Ecto neural progenitor cell (in vitro differentiated cells): ENCODE data around the gene CADPS.

Experiments used
- DNase-seq: peaks from one replicate; pipeline ENCODE4 v3.0.0-alpha.2; 2018; ENCODE audit warnings: low spot score

The CADPS gene

DNA sequence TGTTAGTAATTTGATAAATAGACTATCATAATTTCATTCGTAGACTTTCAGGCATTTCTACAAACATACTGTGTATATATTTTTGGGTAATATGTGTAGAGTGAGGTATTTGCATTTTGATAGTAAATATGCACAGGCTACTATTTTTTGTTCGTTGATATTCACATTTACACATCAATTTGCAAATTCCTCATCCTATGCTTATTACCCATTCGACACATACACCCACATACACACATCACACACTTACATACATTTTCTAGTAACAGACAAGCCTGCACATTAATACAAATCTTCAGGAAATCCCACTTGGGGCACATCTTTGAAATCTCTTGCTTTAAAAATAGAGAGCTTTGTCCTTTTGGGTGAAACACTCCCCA lies 373.9 kb downstream of the CADPS start:
- no peak for DNase-seq

DNA sequence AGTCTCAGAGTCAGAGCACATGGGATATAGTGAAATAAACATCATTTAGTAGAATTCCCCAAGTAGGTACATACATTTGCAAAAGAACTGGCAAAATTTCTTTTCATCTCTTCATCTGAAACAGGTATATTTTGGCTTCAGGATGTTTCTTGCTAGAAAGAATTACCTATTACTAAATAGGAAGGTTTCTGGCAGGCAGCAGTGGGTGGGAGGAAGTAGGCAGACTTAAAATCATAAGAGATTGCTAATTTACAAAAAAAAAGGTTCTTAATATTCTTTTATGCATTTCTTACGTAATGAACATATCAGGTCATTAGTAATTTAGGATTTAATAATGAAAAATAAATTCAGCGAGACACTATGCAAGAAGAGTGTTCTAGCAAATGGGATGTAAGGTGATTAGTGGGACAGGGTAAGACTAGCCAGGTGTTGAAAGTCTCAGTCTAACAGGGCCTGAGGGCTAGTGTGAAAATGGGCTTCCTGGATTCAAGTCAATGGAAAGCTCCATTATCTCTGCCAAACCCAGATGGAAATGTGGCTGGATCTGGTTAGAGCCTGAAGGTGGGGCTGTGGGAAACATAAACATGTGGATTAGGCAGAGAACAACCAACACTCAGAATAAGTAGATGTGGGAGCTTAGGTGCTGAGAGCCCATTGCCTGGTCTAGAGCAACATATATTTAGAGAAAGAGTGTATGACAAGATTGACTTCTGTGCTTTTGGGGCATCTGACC lies 374.5 kb downstream of the CADPS start:
- no peak for DNase-seq

DNA sequence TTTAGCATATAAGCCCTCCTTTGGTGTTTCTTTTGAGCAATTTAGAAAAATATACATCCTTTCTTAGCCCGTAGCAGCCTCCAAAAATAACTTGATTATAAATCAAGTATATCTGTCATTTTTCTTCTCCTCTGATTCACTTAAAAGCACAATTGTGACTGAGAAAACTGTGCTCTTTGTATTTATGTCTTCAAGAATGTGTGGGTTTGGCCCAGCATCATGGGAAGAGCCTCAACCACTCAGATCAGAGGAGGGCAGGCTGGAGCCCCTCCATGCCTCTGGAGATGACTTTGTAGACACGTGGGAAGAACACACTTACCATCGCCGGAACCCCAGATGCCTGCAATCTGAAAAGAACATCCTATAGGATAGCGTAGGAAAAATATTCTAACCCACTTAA lies 378.1 kb downstream of the CADPS start:
- no peak for DNase-seq

DNA sequence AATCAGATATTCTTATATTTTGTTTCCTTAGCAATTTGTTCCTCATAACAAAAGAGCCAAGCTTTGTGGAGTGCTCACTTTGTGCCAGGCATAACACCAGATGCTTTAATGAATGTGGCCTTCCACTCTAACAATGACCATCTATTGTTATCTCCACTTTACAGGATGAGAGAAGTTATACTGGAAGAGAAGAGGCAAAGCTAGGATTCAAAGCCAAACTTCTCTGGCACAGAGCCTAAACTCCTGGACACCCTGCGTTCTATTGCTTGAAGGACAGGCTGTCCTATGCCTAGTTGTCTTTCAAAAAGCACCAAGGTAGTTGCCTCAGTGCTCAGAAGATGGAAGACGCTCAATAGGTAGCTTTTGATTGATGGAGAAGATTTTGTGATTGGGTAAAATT lies 378.7 kb downstream of the CADPS start:
- no peak for DNase-seq

DNA sequence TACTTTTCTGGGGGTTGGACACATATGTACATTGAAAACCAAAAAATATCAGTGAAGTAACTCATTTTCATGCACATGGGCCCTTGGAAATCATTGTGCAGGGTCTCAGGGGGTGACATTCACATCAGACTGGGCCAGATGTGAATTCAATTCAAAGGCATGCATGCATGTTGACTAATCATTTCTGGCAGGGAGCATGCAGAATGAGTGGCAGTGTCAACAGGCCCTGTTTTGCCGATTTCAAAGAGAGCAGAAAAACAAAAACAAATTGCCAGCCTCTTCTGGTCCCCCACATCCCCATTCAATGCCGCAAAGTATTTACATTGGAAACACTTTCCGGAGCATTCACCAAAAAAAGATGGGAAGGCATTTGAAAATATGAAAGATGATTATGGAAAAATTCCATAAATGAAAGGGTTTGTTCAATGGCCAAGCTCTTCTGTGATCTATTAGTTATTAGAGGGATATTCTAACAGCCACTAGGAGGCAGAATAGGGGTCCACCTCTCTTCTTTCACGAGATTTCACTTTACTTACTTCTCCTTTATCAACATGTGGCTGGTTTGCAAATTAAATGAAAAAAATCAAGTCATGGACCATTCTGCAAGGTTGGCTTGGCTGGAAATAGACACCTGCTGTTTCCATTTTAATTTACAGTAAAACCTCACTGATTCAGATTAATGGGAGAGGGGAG lies 382.0 kb downstream of the CADPS start:
- DNase-seq: no peak

DNA sequence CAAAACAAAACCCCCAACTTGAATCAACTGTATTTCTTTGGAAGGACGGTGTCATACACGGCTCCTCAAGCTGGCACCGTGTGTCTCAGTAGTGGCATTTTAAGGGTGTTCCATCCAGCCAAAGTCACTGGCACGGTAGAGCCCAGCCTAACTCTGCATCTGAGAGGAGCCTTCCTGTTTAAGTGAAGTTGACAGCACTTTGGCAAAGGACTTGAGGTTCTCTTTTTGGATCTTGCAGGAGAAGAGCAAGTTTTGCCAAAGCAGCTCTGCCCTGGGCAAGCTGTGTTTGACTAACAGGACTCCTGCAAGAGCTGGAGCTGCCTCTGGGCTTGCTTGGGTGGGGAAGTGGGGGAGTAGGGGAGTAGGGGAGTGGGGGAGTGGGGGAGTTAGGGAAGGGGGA lies 392.3 kb downstream of the CADPS start:
- DNase-seq: no peak

DNA sequence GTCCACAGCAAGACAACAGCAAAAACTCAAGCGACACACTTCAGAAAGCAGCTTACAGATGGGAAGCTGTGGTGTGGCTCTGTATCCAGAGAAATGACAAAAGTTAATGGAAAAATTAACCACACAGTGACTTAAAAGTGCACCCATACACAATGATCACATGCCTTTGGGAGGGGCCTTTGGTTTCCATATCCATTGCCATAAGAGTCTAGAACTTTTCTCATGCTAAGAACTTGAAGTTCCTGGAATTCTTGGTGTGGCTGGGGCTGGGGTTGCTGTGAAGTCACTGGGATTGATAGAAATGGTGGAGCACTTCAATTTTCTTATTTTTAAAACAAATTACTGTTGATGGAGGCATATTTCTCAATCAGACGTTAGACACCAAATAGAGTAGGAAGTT lies 393.3 kb downstream of the CADPS start:
- DNase-seq: no peak

DNA sequence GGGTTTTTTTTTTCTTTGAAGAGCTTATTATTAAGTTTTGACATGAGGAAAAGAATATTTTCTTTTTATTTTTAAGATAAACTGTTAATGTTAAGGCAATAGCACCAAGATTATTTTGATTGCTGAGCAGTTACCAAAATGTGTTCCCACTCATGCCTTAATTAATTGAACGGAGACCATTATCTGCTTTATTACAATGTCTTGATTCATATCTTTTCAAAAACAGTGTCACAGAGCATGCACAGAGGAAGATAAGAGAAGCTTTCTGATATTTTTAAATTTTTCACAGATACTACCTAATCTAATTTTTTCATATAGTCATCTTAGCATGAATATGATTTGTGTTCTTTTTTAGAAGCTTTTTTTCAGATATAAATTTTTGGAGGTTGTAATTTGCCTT lies 395.2 kb downstream of the CADPS start:
- DNase-seq: no peak

DNA sequence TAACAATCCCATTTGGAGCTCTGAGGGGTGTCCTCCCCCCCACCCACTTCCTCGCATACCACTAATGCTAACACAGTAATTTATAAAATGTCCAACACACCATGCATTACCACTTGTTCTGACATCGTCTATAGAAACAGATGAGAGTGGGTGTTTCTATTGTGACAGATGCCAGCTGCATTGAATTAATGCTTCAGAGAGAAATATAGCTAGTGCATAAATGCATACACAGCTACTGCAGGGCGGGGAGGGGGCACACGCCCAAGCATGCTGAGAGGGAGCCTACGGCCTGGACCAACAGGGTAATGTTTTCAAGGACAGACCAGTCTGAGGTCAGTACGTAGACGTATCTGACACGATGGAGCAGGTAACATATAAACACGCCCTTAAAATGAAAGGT lies 395.9 kb downstream of the CADPS start:
- DNase-seq: no peak

DNA sequence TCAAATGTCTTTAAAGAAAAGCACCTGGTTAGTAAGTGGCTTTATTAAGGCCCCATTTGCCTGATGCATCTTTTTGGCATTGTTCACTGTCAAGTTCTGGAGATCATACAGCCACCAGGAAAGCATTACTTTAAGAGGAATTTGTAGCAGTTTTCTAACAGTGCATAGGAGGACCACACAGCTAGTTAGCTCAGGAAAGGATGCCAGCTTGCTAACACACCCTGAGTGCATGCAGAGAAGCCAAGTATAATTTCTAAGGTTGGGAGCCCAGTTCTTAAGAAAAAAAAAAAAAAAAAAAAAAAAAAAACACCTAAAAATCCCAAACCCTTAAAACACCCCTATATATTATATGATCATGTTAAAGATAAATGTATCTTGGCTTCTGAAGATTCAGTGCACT lies 399.9 kb downstream of the CADPS start:
- no peak for DNase-seq

DNA sequence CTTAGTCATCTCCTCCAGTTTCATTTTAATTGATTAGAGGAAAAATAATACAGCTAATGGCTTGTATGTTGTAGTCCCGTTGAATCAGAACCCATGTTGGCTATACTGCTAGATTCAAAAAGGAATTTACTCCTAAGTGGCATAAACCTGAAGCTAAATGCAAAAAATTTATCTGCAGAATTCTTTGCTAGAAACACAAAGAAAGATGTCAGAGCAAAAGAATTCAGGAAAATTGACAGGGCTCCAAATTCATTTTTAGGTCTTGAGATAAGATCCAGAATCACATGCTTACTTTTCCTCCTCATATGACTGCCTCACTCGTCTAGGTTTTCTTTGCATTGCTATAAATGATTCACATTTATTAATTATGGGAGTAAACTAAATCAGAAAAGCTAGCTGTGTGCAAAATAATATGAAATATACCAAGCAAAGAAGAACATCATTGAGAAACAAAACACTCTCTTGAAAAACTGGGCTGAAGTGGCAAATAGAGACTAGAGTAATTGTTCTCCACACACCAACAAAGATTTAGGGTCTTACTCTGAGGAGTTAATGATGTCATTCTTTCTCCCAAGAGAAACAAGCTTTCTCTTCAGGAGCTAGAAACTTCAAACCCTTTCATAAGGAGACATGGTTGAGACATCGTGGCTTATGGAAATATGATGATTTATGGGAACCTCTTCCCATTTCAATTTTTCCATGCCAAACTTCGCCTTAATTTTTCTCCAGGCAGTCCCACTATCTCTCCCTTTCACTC lies 407.1 kb downstream of the CADPS start:
- no peak for DNase-seq

DNA sequence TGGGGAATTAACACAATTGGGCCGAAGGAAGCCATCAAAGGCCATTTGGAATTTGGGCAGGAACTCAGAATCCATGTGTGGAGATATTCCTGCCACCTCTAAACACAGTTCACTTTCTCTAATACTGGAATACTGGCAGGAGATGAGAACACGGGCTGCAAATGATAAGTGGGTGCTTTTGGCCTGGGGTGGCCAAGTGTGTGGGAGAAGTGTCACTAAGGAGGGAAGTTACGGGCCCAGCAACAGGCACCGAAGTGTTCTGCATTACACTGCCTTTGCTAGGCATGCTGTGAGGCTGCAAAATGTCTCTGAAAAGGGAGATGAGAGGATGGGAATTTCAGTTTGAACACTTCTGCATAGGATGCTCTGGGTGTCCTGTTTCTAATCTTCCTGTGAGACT lies 412.4 kb downstream of the CADPS start:
- no peak for DNase-seq

DNA sequence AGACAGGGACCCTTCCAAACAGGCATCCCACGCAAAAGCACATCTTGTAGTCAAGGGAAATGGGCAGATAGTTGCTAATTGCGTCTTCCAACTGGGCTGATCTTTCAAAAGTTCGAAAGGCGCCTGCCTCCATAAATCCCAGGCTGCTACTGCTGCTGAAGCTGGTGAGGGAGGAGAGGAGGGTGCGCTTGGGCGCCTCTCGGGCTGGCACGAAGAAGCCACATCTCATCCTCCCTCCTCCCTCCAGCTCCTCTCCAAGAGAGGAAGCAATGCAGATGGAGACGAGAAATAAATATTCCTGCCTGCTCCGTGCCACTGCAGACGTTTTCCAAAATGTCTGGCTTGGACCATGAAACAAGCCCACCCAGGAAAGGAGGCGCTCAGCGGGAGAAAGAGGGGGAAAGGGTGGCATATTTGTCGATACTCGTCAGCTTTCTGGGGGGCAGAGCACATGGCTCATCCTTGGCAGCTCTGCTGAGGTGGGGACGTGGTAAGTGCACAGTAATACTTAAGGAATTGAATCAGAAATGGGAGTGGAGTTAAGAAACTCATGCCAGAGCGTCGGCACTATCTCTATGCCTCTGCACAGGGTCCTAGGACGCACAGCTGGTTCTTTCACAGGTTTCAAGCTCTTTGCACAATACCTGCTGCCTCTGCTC lies 413.0 kb downstream of the CADPS start:
- no peak for DNase-seq

DNA sequence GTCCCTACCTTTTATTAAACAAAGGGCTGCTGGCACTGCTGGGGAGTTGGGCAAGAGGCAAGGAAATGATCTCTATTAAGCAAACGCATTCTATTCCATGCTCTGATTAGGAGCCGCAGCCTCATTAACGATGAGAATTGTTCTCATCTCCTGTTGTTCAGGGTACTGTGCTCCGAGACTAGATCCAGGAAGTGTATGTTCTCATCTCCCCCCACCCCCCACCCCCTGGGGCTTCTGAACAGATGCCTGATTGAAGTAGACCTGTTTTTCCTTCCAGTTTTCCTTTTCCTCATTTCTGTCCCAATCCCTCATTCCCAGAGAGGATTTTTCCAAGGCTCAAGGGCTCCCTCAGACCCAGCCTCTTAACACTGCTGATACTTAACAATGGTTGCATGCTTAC lies 420.3 kb downstream of the CADPS start:
- DNase-seq: no peak

DNA sequence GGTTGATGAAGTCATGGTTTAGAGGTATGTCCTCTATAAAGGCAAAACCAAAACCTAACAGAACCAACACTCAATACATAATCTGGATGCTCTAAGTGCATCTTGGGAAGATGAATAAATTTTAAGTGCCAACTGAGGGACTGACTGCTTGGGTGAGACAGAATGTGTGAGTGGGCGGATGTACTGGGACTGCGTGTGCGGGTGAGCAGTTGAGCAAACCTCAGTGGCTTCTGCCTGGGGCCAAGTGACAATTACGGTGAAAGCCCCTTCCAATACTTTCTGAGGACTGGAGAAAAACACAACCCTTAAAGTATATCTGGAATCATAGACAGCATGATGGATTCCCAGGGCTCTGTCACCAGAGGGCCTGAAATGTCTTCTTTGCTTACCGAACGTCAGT lies 421.8 kb downstream of the CADPS start:
- no peak for DNase-seq

DNA sequence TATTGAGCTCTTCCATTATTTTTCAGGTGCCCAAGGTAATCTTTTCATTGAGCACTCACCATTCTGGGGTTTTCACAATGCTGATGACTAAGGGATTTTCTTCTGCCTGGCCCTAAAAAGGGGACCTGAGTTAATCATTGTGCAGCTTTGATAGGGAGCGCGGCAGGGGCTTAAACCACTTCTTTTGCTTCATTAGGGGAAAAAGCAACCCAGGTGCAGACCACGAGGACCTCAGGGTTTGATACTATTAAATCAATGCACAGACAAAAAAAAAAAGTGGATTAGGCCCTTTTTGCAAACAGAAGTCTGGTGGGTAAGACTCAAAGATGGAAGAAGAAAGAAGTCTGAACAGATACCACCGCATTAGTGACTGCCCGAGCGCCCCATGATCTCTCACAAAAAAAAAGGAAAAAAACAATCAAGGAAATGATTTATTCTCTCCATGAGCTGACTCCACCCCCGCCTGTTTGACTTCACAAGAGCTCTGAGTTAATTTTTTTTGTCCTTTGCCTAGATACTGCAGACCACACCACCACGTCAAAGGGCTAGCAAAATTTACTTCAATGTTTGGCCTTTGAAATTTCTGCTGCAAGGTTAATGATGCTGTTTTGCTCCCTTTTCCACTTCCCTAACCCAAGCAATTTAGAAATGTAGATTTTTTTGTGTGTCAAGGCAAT lies 423.9 kb downstream of the CADPS start:
- DNase-seq: no peak

DNA sequence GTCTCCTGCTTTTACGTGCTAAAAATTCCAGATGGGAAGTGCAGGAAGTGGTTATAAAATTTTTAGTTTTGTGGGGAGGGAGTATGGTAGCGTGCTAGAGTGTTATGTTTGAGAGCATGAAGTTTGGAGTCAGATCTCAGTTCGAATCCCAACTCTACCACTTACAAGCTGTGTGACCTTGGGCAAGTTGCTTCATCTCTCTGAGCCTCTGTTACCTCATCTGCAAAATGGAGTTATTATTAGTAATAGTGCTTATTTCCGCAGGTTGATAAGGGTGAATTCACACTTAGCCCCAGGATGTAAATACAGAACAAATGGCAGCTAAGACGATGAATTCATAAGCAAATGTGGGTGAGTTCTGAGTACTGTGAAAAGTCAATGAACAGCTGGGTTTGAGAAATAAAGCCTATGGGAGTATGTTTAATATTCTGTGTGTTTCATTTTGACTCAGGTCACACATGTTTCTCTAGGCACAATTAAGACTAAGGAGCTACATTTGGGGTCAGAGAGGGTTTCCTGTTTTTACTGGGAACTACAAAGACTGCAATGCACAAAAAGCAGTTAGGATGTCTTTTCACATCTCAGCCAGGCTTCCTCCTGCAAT lies 428.8 kb downstream of the CADPS start:
- DNase-seq: no peak

DNA sequence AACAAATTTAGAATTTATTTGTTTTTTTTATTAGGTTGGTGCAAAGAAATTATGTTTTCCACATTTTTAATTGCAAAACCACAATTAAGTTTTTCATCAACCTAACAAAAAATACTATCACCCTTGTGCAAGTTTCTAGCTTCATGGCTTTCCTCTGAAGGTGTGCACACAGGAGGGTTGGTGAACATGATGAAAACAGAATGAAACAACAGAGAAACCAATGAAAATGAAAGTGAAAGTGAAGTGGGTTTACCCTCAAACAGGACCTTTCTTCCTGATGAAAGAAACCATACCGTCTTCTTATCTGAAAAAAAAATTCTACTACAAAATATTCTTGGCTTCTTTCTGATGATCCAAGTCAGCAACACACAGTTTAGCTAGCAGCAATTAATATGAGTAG lies 429.9 kb downstream of the CADPS start:
- no peak for DNase-seq

DNA sequence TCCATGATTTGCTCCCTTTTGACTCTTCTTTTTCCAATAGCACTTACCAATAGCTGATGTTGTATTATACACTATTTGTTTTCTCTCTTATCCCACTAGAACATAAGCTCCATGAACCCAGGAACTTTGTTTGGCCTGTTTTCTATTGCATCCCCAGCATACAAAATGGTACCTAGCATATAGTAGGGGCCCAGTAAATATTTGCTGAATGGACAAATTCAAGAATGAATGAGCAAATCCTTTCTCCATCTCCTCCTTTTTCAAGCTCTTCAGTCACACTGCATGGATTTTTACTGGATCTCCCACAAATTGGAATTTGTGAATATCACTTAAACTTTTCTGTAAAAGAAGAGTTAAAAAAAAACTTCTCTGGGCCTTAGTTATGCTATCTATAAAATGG lies 435.2 kb downstream of the CADPS start:
- DNase-seq: no peak

DNA sequence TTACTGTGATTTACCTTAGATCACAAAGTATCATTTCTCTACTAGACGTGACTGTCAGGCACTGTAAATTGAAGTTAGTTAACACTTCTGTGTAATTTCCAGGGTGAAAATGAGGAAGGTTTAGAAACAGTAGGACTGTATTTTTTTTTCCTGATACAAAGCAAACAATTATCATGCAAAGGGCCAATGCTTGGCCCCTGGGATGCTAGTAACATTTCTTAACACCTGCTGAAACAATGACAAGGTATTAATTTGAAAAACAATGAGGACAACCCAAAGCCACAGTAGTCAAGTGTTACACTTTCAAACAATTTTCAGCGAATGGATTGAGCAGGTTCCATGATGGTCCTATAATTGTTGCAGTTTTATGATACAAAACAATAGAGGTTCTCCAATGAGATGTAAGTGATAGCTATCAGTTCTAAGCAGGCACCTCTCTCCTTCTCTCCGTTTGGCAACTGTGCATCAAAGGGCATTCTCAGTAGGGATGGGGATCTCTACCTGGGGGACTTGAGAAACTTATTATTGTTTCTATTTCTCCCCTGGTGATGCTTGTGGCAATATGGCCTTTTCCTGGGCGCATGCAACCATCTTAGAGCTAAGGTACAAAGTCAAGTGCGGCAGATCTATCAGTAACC lies 435.9 kb downstream of the CADPS start:
- DNase-seq: no peak

DNA sequence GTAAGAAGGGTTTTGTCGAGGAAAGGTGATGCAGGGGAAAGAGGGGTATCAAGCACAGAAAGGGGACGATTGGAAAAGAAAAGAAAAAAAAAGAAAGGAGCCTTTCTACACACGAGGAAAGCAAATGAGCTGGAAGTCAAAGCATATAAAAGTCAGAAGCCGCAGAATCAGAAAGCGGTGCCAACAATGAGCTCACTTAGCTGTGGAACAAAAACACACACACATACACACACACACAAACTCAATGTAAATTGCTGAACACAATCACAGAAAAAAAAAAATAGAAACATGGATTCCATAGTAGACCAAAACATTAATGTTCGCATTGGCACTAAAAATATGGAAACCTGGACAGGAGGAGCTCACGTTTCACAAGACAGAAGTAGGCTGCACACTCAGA lies 438.4 kb downstream of the CADPS start:
- no peak for DNase-seq
